HG03558 (cell line): ENCODE measurements around the gene PELI1.
"Not testable (repeated sequence)": the region's sequence is repeated elsewhere in the genome, so short reads cannot be mapped to it uniquely, and the experiment has no call there.

ENCODE experiments used
- ATAC-seq: cut with Tn5 transposase; IDR thresholded peaks from one replicate; pipeline ENCODE4 v1.9.1; 2021; ENCODE audit warnings: moderate number of reproducible peaks; ENCODE audit not compliant: unreplicated experiment; ENCODE audit errors: extremely low read depth

The PELI1 gene

GRCh38 chr2:64094663-64095382 is 49.4 kb downstream of the PELI1 start:
- ATAC-seq = no peak

GRCh38 chr2:64093341-64093740 is 50.9 kb downstream of the PELI1 start:
- no peak for ATAC-seq

GRCh38 chr2:64092502-64092901 is 51.7 kb downstream of the PELI1 start:
- peak; percentile 46 for ATAC-seq

GRCh38 chr2:64090264-64090663 is 54.0 kb downstream of the PELI1 start:
- ATAC-seq = no peak

- no peak for ATAC-seq
Measured at GRCh38 chr2:64086347-64087082, 57.7 kb downstream of the PELI1 start.

GRCh38 chr2:64085936-64086335 is 58.3 kb downstream of the PELI1 start:
- ATAC-seq = no peak

- ATAC-seq = no peak
Measured at GRCh38 chr2:64081046-64081445, 63.2 kb downstream of the PELI1 start.

- ATAC-seq = no peak
Measured at GRCh38 chr2:64080179-64080578, 64.0 kb downstream of the PELI1 start.

- ATAC-seq = not testable (repeated sequence)
Measured at GRCh38 chr2:64079688-64080087, 64.5 kb downstream of the PELI1 start.

- not testable (repeated sequence) for ATAC-seq
Measured at GRCh38 chr2:64076828-64077227, 67.4 kb downstream of the PELI1 start.

GRCh38 chr2:64074616-64075015 is 69.6 kb downstream of the PELI1 start:
- not testable (repeated sequence) for ATAC-seq

GRCh38 chr2:64067326-64067725 is 76.9 kb downstream of the PELI1 start:
- no peak for ATAC-seq

GRCh38 chr2:64065516-64065915 is 78.7 kb downstream of the PELI1 start:
- no peak for ATAC-seq

GRCh38 chr2:64063924-64064331 is 80.3 kb downstream of the PELI1 start:
- no peak for ATAC-seq

GRCh38 chr2:64063454-64063853 is 80.8 kb downstream of the PELI1 start:
- no peak for ATAC-seq

- ATAC-seq = no peak
Measured at GRCh38 chr2:64062840-64063239, 81.4 kb downstream of the PELI1 start.

- ATAC-seq = no peak
Measured at GRCh38 chr2:64059270-64059669, 85.0 kb downstream of the PELI1 start.

- ATAC-seq = no peak
Measured at GRCh38 chr2:64056021-64056420, 88.2 kb downstream of the PELI1 start.

GRCh38 chr2:64054161-64054915 is 89.9 kb downstream of the PELI1 start:
- ATAC-seq = no peak

GRCh38 chr2:64052463-64053241 is 91.6 kb downstream of the PELI1 start:
- no peak for ATAC-seq
